ENCODE data around the gene LIMK1.

The LIMK1 gene

DNA sequence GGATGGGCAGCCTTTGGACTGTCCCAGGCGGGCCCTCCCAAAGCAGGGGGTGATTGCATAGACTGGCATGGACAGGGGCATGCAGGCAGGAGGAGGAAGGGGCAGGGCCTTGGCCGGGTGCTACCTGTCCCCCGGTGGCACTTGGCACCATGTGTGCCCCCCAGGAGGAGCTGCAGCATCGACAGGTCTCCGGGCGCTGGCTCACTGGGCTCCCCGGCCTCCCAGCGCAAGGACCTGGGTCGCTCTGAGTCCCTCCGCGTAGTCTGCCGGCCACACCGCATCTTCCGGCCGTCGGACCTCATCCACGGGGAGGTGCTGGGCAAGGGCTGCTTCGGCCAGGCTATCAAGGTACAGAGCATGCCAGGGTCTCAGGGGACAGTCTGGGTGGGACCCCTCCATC, 23.2 kb downstream of the LIMK1 start:
- H2BK5ac ChIP-seq (ENCODE audit: low read length) = no peak overlapping the region
- no peak overlapping the region for H3K4me2 ChIP-seq (ENCODE audit: insufficient read depth, low read length, poor library complexity, severe bottlenecking)
- H3K36me3 ChIP-seq (replicated peaks in 1 of 2; ENCODE audit: control insufficient read depth in 2 of 2, insufficient read depth in 2 of 2, low read length in 2 of 2) = peaks cover 36 to 92% of the 10 kb centered on the region in 2 donors
- WGBS, 2 donors (ENCODE audit: extremely low coverage in 2 of 2, insufficient read length in 2 of 2, insufficient replicate concordance in 1 of 2) = no CpG with 5 or more reads among the region's 18 CpGs
- DNase-seq (ENCODE audit: low spot score) = no peak
- H3K27me3 ChIP-seq (ENCODE audit: control insufficient read depth in 3 of 3, insufficient read depth in 3 of 3, low read depth in 1 of 3, low read length in 3 of 3) = no peaks in the 10 kb centered on the region
- H3K4me1 ChIP-seq (ENCODE audit: control insufficient read depth in 2 of 2, insufficient read depth in 1 of 2, low read depth in 1 of 2, low read length in 2 of 2) = no peaks in the 10 kb centered on the region
- no peak overlapping the region for H4K8ac ChIP-seq (ENCODE audit: low read depth, low read length)
- H4K91ac ChIP-seq (ENCODE audit: low read depth, low read length, poor library complexity) = no peak overlapping the region
- H3K9ac ChIP-seq (ENCODE audit: low read depth, low read length, poor library complexity) = no peak overlapping the region
- no peak overlapping the region for H2AK5ac ChIP-seq (ENCODE audit: low read depth, low read length)
- no peaks in the 10 kb centered on the region for H3K79me1 ChIP-seq (ENCODE audit: low read depth, low read length)
- H2AFZ ChIP-seq (ENCODE audit: low read length) = no peak overlapping the region
- no peak overlapping the region for H3K4ac ChIP-seq (ENCODE audit: low read length)
- no peak overlapping the region for H2BK15ac ChIP-seq (ENCODE audit: low read length)
- H3K23ac ChIP-seq (ENCODE audit: low read depth, low read length, poor library complexity) = peak overlapping the region; percentile 31
- no peak overlapping the region for H3K4me3 ChIP-seq (ENCODE audit: low read length in 2 of 2)
- no peak overlapping the region for H3K27ac ChIP-seq (replicated peaks; ENCODE audit: low read length)
- H3K14ac ChIP-seq (ENCODE audit: low read length) = no peak overlapping the region
- H2BK12ac ChIP-seq (ENCODE audit: low read length) = no peak overlapping the region
- no peak overlapping the region for H3K18ac ChIP-seq (ENCODE audit: low read length)
- H3K9me3 ChIP-seq (replicated peaks in 1 of 2; ENCODE audit: control insufficient read depth in 2 of 2, insufficient read depth in 1 of 2, low read depth in 1 of 2, low read length in 2 of 2) = no peaks in the 10 kb centered on the region
- H2BK120ac ChIP-seq (ENCODE audit: low read depth, low read length) = no peak overlapping the region

DNA sequence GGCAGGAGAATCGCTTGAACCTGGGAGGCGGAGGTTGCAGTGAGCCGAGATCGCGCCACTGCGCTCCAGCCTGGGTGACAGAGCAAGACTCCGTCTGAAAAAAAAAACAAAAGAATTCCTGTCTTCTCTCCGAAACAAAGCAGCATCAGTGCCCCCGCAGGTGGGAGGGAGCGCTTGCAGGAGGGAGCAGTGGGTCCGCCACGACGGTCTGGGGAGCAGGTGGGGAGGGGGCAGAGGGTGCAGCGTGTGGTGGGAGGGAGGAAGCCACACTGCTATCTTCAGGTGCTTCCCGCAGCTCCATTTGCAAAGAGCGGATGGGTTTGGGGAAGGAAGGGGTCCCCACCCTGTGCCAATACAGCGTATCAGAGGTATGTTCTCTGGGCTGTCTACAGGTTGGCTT, 31.7 kb downstream of the LIMK1 start:
- H3K27me3 ChIP-seq (ENCODE audit: control insufficient read depth in 3 of 3, insufficient read depth in 3 of 3, low read depth in 1 of 3, low read length in 3 of 3) = no peaks in the 10 kb centered on the region
- peaks cover 0 to 2% of the 10 kb centered on the region in 2 donors for H3K4me1 ChIP-seq (ENCODE audit: control insufficient read depth in 2 of 2, insufficient read depth in 1 of 2, low read depth in 1 of 2, low read length in 2 of 2)
- H2AFZ ChIP-seq (ENCODE audit: low read length) = no peak overlapping the region
- no CpG with 5 or more reads among the region's 17 CpGs for WGBS, 2 donors (ENCODE audit: extremely low coverage in 2 of 2, insufficient read length in 2 of 2, insufficient replicate concordance in 1 of 2)
- H3K9me3 ChIP-seq (replicated peaks in 1 of 2; ENCODE audit: control insufficient read depth in 2 of 2, insufficient read depth in 1 of 2, low read depth in 1 of 2, low read length in 2 of 2) = peaks cover 0 to 3% of the 10 kb centered on the region in 2 donors
- peak overlapping the region; percentile 80 for H3K18ac ChIP-seq (ENCODE audit: low read length)
- peak overlapping the region; percentile 29 for H2BK5ac ChIP-seq (ENCODE audit: low read length)
- H3K14ac ChIP-seq (ENCODE audit: low read length) = no peak overlapping the region
- no peak overlapping the region for H4K91ac ChIP-seq (ENCODE audit: low read depth, low read length, poor library complexity)
- H3K27ac ChIP-seq (replicated peaks; ENCODE audit: low read length) = no peak overlapping the region
- H2AK5ac ChIP-seq (ENCODE audit: low read depth, low read length) = no peak overlapping the region
- no peak overlapping the region for H2BK120ac ChIP-seq (ENCODE audit: low read depth, low read length)
- H2BK15ac ChIP-seq (ENCODE audit: low read length) = no peak overlapping the region
- H3K79me1 ChIP-seq (ENCODE audit: low read depth, low read length) = no peaks in the 10 kb centered on the region
- peaks cover 29 to 66% of the 10 kb centered on the region in 2 donors for H3K36me3 ChIP-seq (replicated peaks in 1 of 2; ENCODE audit: control insufficient read depth in 2 of 2, insufficient read depth in 2 of 2, low read length in 2 of 2)
- no peak overlapping the region for H3K4me2 ChIP-seq (ENCODE audit: insufficient read depth, low read length, poor library complexity, severe bottlenecking)
- H3K23ac ChIP-seq (ENCODE audit: low read depth, low read length, poor library complexity) = no peak overlapping the region
- H3K4ac ChIP-seq (ENCODE audit: low read length) = no peak overlapping the region
- H2BK12ac ChIP-seq (ENCODE audit: low read length) = no peak overlapping the region
- DNase-seq (ENCODE audit: low spot score) = no peak
- no peak overlapping the region for H3K9ac ChIP-seq (ENCODE audit: low read depth, low read length, poor library complexity)
- H3K4me3 ChIP-seq (ENCODE audit: low read length in 2 of 2) = no peak overlapping the region
- H4K8ac ChIP-seq (ENCODE audit: low read depth, low read length) = no peak overlapping the region

DNA sequence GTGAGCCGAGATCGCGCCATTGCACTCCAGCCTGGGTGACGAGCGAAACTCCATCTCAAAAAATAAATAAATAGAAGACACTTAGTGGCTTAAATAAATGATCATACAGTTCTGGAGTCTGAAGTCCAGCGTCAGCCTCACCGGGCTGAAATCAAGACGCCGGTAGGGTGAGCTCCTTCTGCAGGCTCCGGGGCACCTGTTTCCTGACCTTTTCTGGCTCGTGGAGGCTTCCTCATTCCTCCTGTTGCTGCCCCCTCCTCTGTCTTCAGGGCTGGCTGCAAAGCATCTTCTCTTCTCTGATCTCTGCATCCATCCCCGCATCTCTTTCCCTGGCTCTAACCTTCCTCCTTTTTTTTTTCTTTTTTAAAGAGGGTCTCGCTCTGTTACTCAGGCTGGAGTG, 32.8 kb downstream of the LIMK1 start:
- peaks cover 0 to 3% of the 10 kb centered on the region in 2 donors for H3K9me3 ChIP-seq (replicated peaks in 1 of 2; ENCODE audit: control insufficient read depth in 2 of 2, insufficient read depth in 1 of 2, low read depth in 1 of 2, low read length in 2 of 2)
- H3K9ac ChIP-seq (ENCODE audit: low read depth, low read length, poor library complexity) = no peak overlapping the region
- H4K8ac ChIP-seq (ENCODE audit: low read depth, low read length) = no peak overlapping the region
- H2BK120ac ChIP-seq (ENCODE audit: low read depth, low read length) = no peak overlapping the region
- no peaks in the 10 kb centered on the region for H3K27me3 ChIP-seq (ENCODE audit: control insufficient read depth in 3 of 3, insufficient read depth in 3 of 3, low read depth in 1 of 3, low read length in 3 of 3)
- no peak overlapping the region for H2AFZ ChIP-seq (ENCODE audit: low read length)
- H3K4me2 ChIP-seq (ENCODE audit: insufficient read depth, low read length, poor library complexity, severe bottlenecking) = no peak overlapping the region
- no peak for DNase-seq (ENCODE audit: low spot score)
- no peak overlapping the region for H2BK5ac ChIP-seq (ENCODE audit: low read length)
- no peak overlapping the region for H3K4ac ChIP-seq (ENCODE audit: low read length)
- H2BK12ac ChIP-seq (ENCODE audit: low read length) = no peak overlapping the region
- peaks cover 35 to 67% of the 10 kb centered on the region in 2 donors for H3K36me3 ChIP-seq (replicated peaks in 1 of 2; ENCODE audit: control insufficient read depth in 2 of 2, insufficient read depth in 2 of 2, low read length in 2 of 2)
- no peak overlapping the region for H4K91ac ChIP-seq (ENCODE audit: low read depth, low read length, poor library complexity)
- H2BK15ac ChIP-seq (ENCODE audit: low read length) = no peak overlapping the region
- H3K79me1 ChIP-seq (ENCODE audit: low read depth, low read length) = no peaks in the 10 kb centered on the region
- H3K14ac ChIP-seq (ENCODE audit: low read length) = no peak overlapping the region
- no peak overlapping the region for H3K18ac ChIP-seq (ENCODE audit: low read length)
- WGBS, 2 donors (ENCODE audit: extremely low coverage in 2 of 2, insufficient read length in 2 of 2, insufficient replicate concordance in 1 of 2) = no CpG with 5 or more reads among the region's 13 CpGs
- no peak overlapping the region for H3K23ac ChIP-seq (ENCODE audit: low read depth, low read length, poor library complexity)
- no peak overlapping the region for H3K27ac ChIP-seq (replicated peaks; ENCODE audit: low read length)
- peaks cover 0 to 2% of the 10 kb centered on the region in 2 donors for H3K4me1 ChIP-seq (ENCODE audit: control insufficient read depth in 2 of 2, insufficient read depth in 1 of 2, low read depth in 1 of 2, low read length in 2 of 2)
- no peak overlapping the region for H2AK5ac ChIP-seq (ENCODE audit: low read depth, low read length)
- no peak overlapping the region for H3K4me3 ChIP-seq (ENCODE audit: low read length in 2 of 2)

DNA sequence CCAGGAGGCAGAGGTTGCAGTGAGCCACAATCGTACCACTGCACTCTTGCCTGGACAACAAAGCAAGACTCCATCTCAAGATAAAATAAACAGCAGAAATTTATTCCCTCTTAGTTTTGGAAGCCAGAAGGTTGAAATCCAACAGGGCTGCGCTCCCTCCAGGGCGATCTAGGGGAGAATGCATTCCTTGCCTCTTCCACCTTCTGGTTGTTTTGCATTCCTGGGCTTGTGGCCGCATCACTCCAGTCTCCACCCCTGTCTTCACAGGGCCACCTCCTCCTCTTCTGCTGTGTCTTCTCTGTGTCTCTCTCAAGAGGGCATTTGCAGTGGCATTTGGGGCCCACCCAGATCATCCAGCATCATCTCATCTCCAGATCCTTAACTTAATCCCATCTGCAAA, 36.2 kb downstream of the LIMK1 start:
- Histone ChIP-seq H2AK5ac (ENCODE audit: low read depth, low read length) (no peak overlapping the region), H3K4me1 (ENCODE audit: control insufficient read depth in 2 of 2, insufficient read depth in 1 of 2, low read depth in 1 of 2, low read length in 2 of 2) (peaks cover 0 to 2% of the 10 kb centered on the region in 2 donors), H3K27ac (replicated peaks; ENCODE audit: low read length) (no peak overlapping the region), H2BK120ac (ENCODE audit: low read depth, low read length) (no peak overlapping the region), H3K9ac (ENCODE audit: low read depth, low read length, poor library complexity) (no peak overlapping the region), H3K14ac (ENCODE audit: low read length) (no peak overlapping the region), H3K4ac (ENCODE audit: low read length) (no peak overlapping the region), H4K8ac (ENCODE audit: low read depth, low read length) (no peak overlapping the region), H3K79me1 (ENCODE audit: low read depth, low read length) (peaks cover 3% of the 10 kb centered on the region), H2AFZ (ENCODE audit: low read length) (no peak overlapping the region), H3K27me3 (ENCODE audit: control insufficient read depth in 3 of 3, insufficient read depth in 3 of 3, low read depth in 1 of 3, low read length in 3 of 3) (no peaks in the 10 kb centered on the region), H3K4me2 (ENCODE audit: insufficient read depth, low read length, poor library complexity, severe bottlenecking) (no peak overlapping the region), H2BK5ac (ENCODE audit: low read length) (no peak overlapping the region), H2BK12ac (ENCODE audit: low read length) (no peak overlapping the region), H3K36me3 (replicated peaks in 1 of 2; ENCODE audit: control insufficient read depth in 2 of 2, insufficient read depth in 2 of 2, low read length in 2 of 2) (peaks cover 25 to 52% of the 10 kb centered on the region in 2 donors), H3K18ac (ENCODE audit: low read length) (no peak overlapping the region), H4K91ac (ENCODE audit: low read depth, low read length, poor library complexity) (no peak overlapping the region), H3K4me3 (ENCODE audit: low read length in 2 of 2) (no peak overlapping the region), H3K23ac (ENCODE audit: low read depth, low read length, poor library complexity) (no peak overlapping the region), H2BK15ac (ENCODE audit: low read length) (no peak overlapping the region), H3K9me3 (replicated peaks in 1 of 2; ENCODE audit: control insufficient read depth in 2 of 2, insufficient read depth in 1 of 2, low read depth in 1 of 2, low read length in 2 of 2) (peaks cover 0 to 3% of the 10 kb centered on the region in 2 donors)
- DNase-seq (ENCODE audit: low spot score) = no peak
- WGBS, 2 donors (ENCODE audit: extremely low coverage in 2 of 2, insufficient read length in 2 of 2, insufficient replicate concordance in 1 of 2) = no CpG with 5 or more reads among the region's 4 CpGs
